Gastroesophageal sphincter (tissue), 3 donors: ENCODE data around the gene PCK2.

Experiments used
- POLR2AphosphoS5 ChIP-seq: sonication (generic); formaldehyde crosslinking; IDR thresholded peaks from one replicate; pipeline ENCODE4 v1.6.1; 2017; ENCODE audit warnings: antibody characterized with exemption
- TF ChIP-seq, protein P1 (sequence below), 4 experiments: fragments of 200-600 bp in 2 of 4; fragments of 450-650 bp in 2 of 4; sonication (generic) in 1 of 4; IDR thresholded peaks; one replicate each; pipeline ENCODE4 v1.5.1; 2017 to 2019; ENCODE audit warnings: antibody characterized with exemption in 4 of 4, mild to moderate bottlenecking in 2 of 4, moderate library complexity in 2 of 4

- TF ChIP-seq, protein P1, sequence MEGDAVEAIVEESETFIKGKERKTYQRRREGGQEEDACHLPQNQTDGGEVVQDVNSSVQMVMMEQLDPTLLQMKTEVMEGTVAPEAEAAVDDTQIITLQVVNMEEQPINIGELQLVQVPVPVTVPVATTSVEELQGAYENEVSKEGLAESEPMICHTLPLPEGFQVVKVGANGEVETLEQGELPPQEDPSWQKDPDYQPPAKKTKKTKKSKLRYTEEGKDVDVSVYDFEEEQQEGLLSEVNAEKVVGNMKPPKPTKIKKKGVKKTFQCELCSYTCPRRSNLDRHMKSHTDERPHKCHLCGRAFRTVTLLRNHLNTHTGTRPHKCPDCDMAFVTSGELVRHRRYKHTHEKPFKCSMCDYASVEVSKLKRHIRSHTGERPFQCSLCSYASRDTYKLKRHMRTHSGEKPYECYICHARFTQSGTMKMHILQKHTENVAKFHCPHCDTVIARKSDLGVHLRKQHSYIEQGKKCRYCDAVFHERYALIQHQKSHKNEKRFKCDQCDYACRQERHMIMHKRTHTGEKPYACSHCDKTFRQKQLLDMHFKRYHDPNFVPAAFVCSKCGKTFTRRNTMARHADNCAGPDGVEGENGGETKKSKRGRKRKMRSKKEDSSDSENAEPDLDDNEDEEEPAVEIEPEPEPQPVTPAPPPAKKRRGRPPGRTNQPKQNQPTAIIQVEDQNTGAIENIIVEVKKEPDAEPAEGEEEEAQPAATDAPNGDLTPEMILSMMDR (IDR thresholded peaks at IDR 0.05), result no peak
- TF ChIP-seq POLR2AphosphoS5, result no peak
Measured at GRCh38 chr14:24122416-24122815, 28.3 kb downstream of the PCK2 start.
